ENCODE measurements around the gene OR4A16.

- TF ChIP-seq, protein P1, sequence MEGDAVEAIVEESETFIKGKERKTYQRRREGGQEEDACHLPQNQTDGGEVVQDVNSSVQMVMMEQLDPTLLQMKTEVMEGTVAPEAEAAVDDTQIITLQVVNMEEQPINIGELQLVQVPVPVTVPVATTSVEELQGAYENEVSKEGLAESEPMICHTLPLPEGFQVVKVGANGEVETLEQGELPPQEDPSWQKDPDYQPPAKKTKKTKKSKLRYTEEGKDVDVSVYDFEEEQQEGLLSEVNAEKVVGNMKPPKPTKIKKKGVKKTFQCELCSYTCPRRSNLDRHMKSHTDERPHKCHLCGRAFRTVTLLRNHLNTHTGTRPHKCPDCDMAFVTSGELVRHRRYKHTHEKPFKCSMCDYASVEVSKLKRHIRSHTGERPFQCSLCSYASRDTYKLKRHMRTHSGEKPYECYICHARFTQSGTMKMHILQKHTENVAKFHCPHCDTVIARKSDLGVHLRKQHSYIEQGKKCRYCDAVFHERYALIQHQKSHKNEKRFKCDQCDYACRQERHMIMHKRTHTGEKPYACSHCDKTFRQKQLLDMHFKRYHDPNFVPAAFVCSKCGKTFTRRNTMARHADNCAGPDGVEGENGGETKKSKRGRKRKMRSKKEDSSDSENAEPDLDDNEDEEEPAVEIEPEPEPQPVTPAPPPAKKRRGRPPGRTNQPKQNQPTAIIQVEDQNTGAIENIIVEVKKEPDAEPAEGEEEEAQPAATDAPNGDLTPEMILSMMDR (IDR thresholded peaks at IDR 0.05; ENCODE audit: low read depth, low read length, poor library complexity, severe bottlenecking), result peak; percentile 47
- no peak for TF ChIP-seq EZH2phosphoT487 (IDR thresholded peaks at IDR 0.05; ENCODE audit: borderline replicate concordance, low read length)
Observed at GRCh38 chr11:55357560-55358184, 14.7 kb downstream of the OR4A16 start.

Measured in DOHH2 (cell line).